ENCODE data around the gene RAP1GAP2. TPM values are rescaled to one million over a fixed set of nuclear protein-coding genes. Genes with fewer than 3 reads are reported as not detected.
"Not testable (repeated sequence)": the region's sequence is repeated elsewhere in the genome, so short reads cannot be mapped to it uniquely, and the experiment has no call there.

RAP1GAP2 gene
- polyA plus RNA-seq, 4 donors: 4.9 to 24.6 (median 8.4) TPM

DNA sequence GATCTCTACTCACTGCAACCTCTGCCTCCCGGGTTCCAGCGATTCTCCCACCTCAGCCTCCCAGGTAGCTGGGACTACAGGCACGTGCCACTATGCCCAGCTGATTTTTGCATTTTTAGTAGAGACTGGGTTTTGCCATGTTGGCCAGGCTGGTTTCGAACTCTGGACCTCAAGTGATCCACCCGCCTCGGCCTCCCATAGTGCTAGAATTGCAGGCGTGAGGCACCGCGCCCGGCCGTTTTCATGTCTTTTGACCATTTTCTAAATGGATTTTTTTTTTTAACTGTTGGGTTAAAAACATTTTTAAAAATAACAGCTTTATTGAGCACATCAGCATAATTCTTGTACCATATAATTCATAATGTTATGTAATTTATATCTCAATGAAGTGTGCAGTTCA is 193.2 kb downstream of the RAP1GAP2 start:
- not testable (repeated sequence) for FAIRE-seq, DNase-seq
- WGBS, 3 donors: 90 to 97% (median 95%) methylated on average over 11 of the region's 11 CpGs

DNA sequence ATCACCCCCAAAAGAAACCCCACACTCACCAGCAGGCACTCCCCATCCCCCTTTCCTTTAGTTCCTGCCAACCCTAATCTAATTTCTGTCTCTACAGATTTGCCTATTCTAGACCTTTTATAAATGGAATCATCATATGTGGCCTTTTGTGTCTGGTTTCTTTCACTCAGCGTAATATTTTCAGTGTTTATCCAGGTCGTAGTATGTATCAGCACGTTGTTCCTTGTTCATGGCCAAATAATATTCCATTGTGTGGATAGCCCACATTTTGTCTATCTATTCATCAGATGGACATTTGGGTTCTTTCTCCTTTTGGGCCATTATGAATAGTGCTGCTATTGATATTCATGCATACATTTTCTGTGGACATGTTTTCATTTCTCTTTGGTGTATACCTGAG is 193.6 kb downstream of the RAP1GAP2 start:
- Histone ChIP-seq H3K4me3 (ENCODE audit: low read depth in 1 of 3, low read length in 3 of 3) (no peak overlapping the region), H3K27ac (ENCODE audit: low read depth in 1 of 3, low read length in 2 of 3) (no peak overlapping the region), H3K36me3 (ENCODE audit: control insufficient read depth in 3 of 3, insufficient read depth in 2 of 3, low read depth in 1 of 3, low read length in 3 of 3) (peaks cover 0 to 36% (median 0%) of the 10 kb centered on the region in 3 donors), H3K9me3 (ENCODE audit: control insufficient read depth in 2 of 2, insufficient read depth in 1 of 2, low read depth in 1 of 2, low read length in 1 of 2) (no peaks in the 10 kb centered on the region), H3K4me1 (ENCODE audit: control insufficient read depth in 3 of 3, insufficient read depth in 2 of 3, low read depth in 1 of 3, low read length in 2 of 3) (no peaks in the 10 kb centered on the region), H3K27me3 (ENCODE audit: control insufficient read depth in 3 of 3, insufficient read depth in 3 of 3, low read length in 3 of 3) (no peaks in the 10 kb centered on the region)
- WGBS, 3 donors: 78 to 96% (median 90%) methylated on average over 3 of the region's 3 CpGs
- DNase-seq (no peak), FAIRE-seq (no peak)

More for the DNA sequence above, 193.2 kb downstream of the RAP1GAP2 start:
- H3K27me3 ChIP-seq (ENCODE audit: control insufficient read depth in 3 of 3, insufficient read depth in 3 of 3, low read length in 3 of 3); H3K4me3 ChIP-seq (ENCODE audit: low read depth in 1 of 3, low read length in 3 of 3); H3K9me3 ChIP-seq (ENCODE audit: control insufficient read depth in 2 of 2, insufficient read depth in 1 of 2, low read depth in 1 of 2, low read length in 1 of 2); H3K4me1 ChIP-seq (ENCODE audit: control insufficient read depth in 3 of 3, insufficient read depth in 2 of 3, low read depth in 1 of 3, low read length in 2 of 3); H3K27ac ChIP-seq (ENCODE audit: low read depth in 1 of 3, low read length in 2 of 3): not testable (repeated sequence)
- peaks cover 0 to 36% (median 0%) of the 10 kb centered on the region in 3 donors for H3K36me3 ChIP-seq (ENCODE audit: control insufficient read depth in 3 of 3, insufficient read depth in 2 of 3, low read depth in 1 of 3, low read length in 3 of 3)

- no peak for DNase-seq
Measured at GRCh38 chr17:2990396-2990795, 194.2 kb downstream of the RAP1GAP2 start.

GRCh38 chr17:2991396-2992180 is 195.3 kb downstream of the RAP1GAP2 start:
- H3K4me1 ChIP-seq (ENCODE audit: control insufficient read depth in 3 of 3, insufficient read depth in 2 of 3, low read depth in 1 of 3, low read length in 2 of 3); H3K27me3 ChIP-seq (ENCODE audit: control insufficient read depth in 3 of 3, insufficient read depth in 3 of 3, low read length in 3 of 3); FAIRE-seq; H3K4me3 ChIP-seq (ENCODE audit: low read depth in 1 of 3, low read length in 3 of 3); H3K27ac ChIP-seq (ENCODE audit: low read depth in 1 of 3, low read length in 2 of 3); DNase-seq; H3K9me3 ChIP-seq (ENCODE audit: control insufficient read depth in 2 of 2, insufficient read depth in 1 of 2, low read depth in 1 of 2, low read length in 1 of 2): not testable (repeated sequence)
- WGBS, 3 donors: 91 to 95% (median 93%) methylated on average over 21 of the region's 21 CpGs
- H3K36me3 ChIP-seq (ENCODE audit: control insufficient read depth in 3 of 3, insufficient read depth in 2 of 3, low read depth in 1 of 3, low read length in 3 of 3): peaks cover 0 to 43% (median 4%) of the 10 kb centered on the region in 3 donors

More at GRCh38 chr17:2990396-2990795, 194.2 kb downstream of the RAP1GAP2 start:
- WGBS, 3 donors: 90 to 95% (median 91%) methylated on average over 9 of the region's 9 CpGs
- no peaks in the 10 kb centered on the region for H3K27me3 ChIP-seq (ENCODE audit: control insufficient read depth in 3 of 3, insufficient read depth in 3 of 3, low read length in 3 of 3)
- no peak overlapping the region for H3K4me3 ChIP-seq (ENCODE audit: low read depth in 1 of 3, low read length in 3 of 3)
- H3K9me3 ChIP-seq (ENCODE audit: control insufficient read depth in 2 of 2, insufficient read depth in 1 of 2, low read depth in 1 of 2, low read length in 1 of 2): no peaks in the 10 kb centered on the region
- peaks cover 0 to 38% (median under 1%) of the 10 kb centered on the region in 3 donors for H3K36me3 ChIP-seq (ENCODE audit: control insufficient read depth in 3 of 3, insufficient read depth in 2 of 3, low read depth in 1 of 3, low read length in 3 of 3)
- H3K27ac ChIP-seq (ENCODE audit: low read depth in 1 of 3, low read length in 2 of 3): no peak overlapping the region
- no peak for FAIRE-seq
- no peaks in the 10 kb centered on the region for H3K4me1 ChIP-seq (ENCODE audit: control insufficient read depth in 3 of 3, insufficient read depth in 2 of 3, low read depth in 1 of 3, low read length in 2 of 3)

- no peaks in the 10 kb centered on the region for H3K4me1 ChIP-seq (ENCODE audit: control insufficient read depth in 3 of 3, insufficient read depth in 2 of 3, low read depth in 1 of 3, low read length in 2 of 3)
- DNase-seq (no peak), FAIRE-seq (no peak)
- no peaks in the 10 kb centered on the region for H3K27me3 ChIP-seq (ENCODE audit: control insufficient read depth in 3 of 3, insufficient read depth in 3 of 3, low read length in 3 of 3)
- no peaks in the 10 kb centered on the region for H3K9me3 ChIP-seq (ENCODE audit: control insufficient read depth in 2 of 2, insufficient read depth in 1 of 2, low read depth in 1 of 2, low read length in 1 of 2)
- H3K4me3 ChIP-seq (ENCODE audit: low read depth in 1 of 3, low read length in 3 of 3): no peak overlapping the region
- 95 to 99% (median 98%) methylated on average over 6 of the region's 6 CpGs for WGBS, 3 donors
- no peak overlapping the region for H3K27ac ChIP-seq (ENCODE audit: low read depth in 1 of 3, low read length in 2 of 3)
- peaks cover 0 to 57% (median 4%) of the 10 kb centered on the region in 3 donors for H3K36me3 ChIP-seq (ENCODE audit: control insufficient read depth in 3 of 3, insufficient read depth in 2 of 3, low read depth in 1 of 3, low read length in 3 of 3)
Measured at GRCh38 chr17:2994441-2994840, 198.2 kb downstream of the RAP1GAP2 start.

GRCh38 chr17:2995377-2995776 is 199.1 kb downstream of the RAP1GAP2 start:
- WGBS, 3 donors: 81 to 88% (median 86%) methylated on average over 22 of the region's 22 CpGs
- H3K9me3 ChIP-seq (ENCODE audit: control insufficient read depth in 2 of 2, insufficient read depth in 1 of 2, low read depth in 1 of 2, low read length in 1 of 2): no peaks in the 10 kb centered on the region
- DNase-seq: no peak
- H3K4me1 ChIP-seq (ENCODE audit: control insufficient read depth in 3 of 3, insufficient read depth in 2 of 3, low read depth in 1 of 3, low read length in 2 of 3): no peaks in the 10 kb centered on the region
- no peaks in the 10 kb centered on the region for H3K27me3 ChIP-seq (ENCODE audit: control insufficient read depth in 3 of 3, insufficient read depth in 3 of 3, low read length in 3 of 3)
- FAIRE-seq: no peak
- peaks cover 0 to 62% (median 4%) of the 10 kb centered on the region in 3 donors for H3K36me3 ChIP-seq (ENCODE audit: control insufficient read depth in 3 of 3, insufficient read depth in 2 of 3, low read depth in 1 of 3, low read length in 3 of 3)
- no peak overlapping the region for H3K4me3 ChIP-seq (ENCODE audit: low read depth in 1 of 3, low read length in 3 of 3)
- H3K27ac ChIP-seq (ENCODE audit: low read depth in 1 of 3, low read length in 2 of 3): no peak overlapping the region

DNA sequence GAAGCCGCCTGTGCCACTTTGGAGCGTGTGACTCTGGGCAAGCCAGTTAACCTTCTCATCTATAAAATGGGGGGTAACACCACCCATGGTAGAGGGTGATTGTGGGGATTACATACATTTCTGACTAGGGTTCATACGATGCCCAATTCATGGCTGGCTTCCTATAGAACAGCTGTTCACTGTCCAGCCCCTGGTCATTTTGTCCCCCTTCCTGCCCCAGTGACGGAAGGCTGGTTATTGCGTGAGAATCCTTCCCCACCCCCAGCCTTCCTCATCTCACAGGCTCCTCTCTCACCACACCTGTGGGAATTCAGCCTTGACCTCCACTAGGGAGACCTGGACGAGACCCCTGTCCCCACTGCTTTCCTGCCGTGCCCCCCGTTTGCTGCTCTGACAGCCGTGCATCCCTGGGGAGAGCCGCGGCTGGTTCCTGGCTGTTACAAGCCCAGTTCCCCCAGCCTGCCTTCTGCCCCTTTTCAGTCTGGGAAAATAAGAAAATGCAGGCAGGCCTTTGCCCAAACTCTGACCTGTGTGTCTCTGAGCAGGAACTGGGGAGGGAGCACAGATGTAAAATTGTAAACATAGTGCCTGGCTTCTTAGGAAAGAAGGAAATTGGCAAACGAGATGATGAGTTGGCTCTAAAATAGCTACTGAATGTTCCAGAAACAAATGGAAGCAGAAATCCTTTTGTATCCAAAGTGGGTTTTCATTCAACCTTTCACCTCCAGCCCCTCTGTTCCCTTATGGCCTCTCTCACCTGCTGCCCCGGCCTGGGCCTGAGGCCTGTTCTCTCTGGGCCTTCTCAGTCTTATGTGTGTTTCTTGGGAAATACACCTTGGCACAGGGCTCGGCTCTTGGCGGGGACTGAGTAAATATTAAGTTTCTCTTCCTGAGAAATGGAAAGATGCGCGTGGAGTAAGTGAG is 199.9 kb downstream of the RAP1GAP2 start:
- Histone ChIP-seq H3K4me3 (ENCODE audit: low read depth in 1 of 3, low read length in 3 of 3) (no peak overlapping the region), H3K27ac (ENCODE audit: low read depth in 1 of 3, low read length in 2 of 3) (no peak overlapping the region), H3K4me1 (ENCODE audit: control insufficient read depth in 3 of 3, insufficient read depth in 2 of 3, low read depth in 1 of 3, low read length in 2 of 3) (no peaks in the 10 kb centered on the region), H3K9me3 (ENCODE audit: control insufficient read depth in 2 of 2, insufficient read depth in 1 of 2, low read depth in 1 of 2, low read length in 1 of 2) (no peaks in the 10 kb centered on the region), H3K27me3 (ENCODE audit: control insufficient read depth in 3 of 3, insufficient read depth in 3 of 3, low read length in 3 of 3) (no peaks in the 10 kb centered on the region), H3K36me3 (ENCODE audit: control insufficient read depth in 3 of 3, insufficient read depth in 2 of 3, low read depth in 1 of 3, low read length in 3 of 3) (peaks cover 0 to 59% (median 4%) of the 10 kb centered on the region in 3 donors)
- DNase-seq: no peak
- WGBS, 3 donors: 79 to 88% (median 83%) methylated on average over 17 of the region's 17 CpGs
- no peak for FAIRE-seq
